ENCODE measurements around the gene C7orf33.
"Not testable (repeated sequence)": the region's sequence is repeated elsewhere in the genome, so short reads cannot be mapped to it uniquely, and the experiment has no call there.

C7orf33 gene

DNA sequence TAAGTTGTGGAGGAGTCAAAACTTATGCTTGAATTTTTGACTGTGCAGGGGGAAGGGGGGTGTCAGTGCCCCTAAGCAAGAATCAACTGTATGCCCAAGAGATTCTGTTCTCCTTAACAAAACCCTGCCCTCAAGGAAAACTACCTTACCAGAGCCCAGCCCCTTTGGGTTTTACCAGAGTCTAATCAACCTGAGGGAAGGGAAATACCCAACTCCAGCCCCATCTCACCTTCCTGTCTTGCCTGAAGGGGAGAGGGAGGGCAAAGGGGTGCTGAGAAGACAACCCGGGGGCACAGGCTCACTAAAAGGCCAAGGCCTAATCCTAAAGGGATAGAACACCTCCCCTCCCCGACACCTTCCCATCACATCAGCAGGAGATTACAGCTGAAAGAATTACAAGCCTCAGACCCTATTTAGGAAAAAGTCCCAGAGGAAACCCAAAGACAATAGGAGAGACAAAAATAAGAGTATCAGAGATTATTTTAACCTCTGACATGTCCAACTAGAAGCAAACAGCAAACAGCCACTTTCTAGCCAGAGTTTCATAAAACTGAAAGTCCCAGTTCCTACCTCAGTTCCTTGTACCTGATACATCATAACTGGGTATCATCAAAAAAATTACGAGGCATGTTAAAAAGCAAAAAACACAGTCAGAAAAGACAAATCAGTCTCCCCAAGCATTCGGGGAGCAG is 26.8 kb upstream of the C7orf33 start:
- no peaks in the 10 kb centered on the region for H3K36me3 ChIP-seq
- no peaks in the 10 kb centered on the region for H3K27me3 ChIP-seq
- H3K4me1 ChIP-seq (ENCODE audit: control insufficient read depth in 1 of 2, insufficient read depth in 1 of 2, low read depth in 1 of 2, low read length in 1 of 2), result no peaks in the 10 kb centered on the region
- H3K4me3 ChIP-seq (ENCODE audit: low read depth in 1 of 2, low read length in 1 of 2), result no peak overlapping the region
- no peak overlapping the region for H3K27ac ChIP-seq
- TF ChIP-seq, protein P1, sequence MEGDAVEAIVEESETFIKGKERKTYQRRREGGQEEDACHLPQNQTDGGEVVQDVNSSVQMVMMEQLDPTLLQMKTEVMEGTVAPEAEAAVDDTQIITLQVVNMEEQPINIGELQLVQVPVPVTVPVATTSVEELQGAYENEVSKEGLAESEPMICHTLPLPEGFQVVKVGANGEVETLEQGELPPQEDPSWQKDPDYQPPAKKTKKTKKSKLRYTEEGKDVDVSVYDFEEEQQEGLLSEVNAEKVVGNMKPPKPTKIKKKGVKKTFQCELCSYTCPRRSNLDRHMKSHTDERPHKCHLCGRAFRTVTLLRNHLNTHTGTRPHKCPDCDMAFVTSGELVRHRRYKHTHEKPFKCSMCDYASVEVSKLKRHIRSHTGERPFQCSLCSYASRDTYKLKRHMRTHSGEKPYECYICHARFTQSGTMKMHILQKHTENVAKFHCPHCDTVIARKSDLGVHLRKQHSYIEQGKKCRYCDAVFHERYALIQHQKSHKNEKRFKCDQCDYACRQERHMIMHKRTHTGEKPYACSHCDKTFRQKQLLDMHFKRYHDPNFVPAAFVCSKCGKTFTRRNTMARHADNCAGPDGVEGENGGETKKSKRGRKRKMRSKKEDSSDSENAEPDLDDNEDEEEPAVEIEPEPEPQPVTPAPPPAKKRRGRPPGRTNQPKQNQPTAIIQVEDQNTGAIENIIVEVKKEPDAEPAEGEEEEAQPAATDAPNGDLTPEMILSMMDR (IDR thresholded peaks at IDR 0.05), result no peak
- no peaks in the 10 kb centered on the region for H3K9me3 ChIP-seq

DNA sequence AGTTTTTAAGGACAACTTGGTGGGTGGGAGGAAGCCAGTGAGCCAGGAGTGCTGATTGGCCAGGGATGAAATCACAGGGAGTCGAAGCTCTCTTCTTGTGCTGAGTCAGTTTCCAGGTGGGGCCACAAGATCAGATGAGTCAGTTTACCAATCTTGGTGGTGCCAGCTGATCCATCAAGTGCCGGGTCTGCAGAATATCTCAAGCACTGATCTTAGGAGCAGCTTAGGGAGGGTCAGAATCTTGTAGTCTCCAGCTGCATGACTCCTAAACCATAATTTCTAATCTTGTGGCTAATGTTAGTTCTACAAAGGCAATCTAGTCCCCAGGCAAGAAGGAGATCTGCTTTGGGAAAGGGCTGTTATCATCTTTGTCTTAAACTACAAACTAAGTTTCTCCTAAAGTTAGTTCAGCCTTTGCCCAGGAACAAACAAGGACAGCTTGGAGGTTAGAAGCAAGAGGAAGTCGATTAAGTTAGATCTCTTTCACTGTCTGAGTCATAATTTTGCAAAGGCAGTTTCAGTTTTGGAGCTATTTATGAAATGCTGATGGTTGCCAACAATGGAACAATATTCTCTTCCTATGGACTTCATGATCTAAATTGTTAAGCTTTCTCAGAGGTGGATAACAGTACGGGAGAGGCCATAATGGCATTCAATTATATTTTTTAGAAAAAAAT is 26.2 kb upstream of the C7orf33 start:
- H3K27ac ChIP-seq; H3K36me3 ChIP-seq; H3K4me3 ChIP-seq (ENCODE audit: low read depth in 1 of 2, low read length in 1 of 2); H3K4me1 ChIP-seq (ENCODE audit: control insufficient read depth in 1 of 2, insufficient read depth in 1 of 2, low read depth in 1 of 2, low read length in 1 of 2); H3K9me3 ChIP-seq; H3K27me3 ChIP-seq: not testable (repeated sequence)

DNA sequence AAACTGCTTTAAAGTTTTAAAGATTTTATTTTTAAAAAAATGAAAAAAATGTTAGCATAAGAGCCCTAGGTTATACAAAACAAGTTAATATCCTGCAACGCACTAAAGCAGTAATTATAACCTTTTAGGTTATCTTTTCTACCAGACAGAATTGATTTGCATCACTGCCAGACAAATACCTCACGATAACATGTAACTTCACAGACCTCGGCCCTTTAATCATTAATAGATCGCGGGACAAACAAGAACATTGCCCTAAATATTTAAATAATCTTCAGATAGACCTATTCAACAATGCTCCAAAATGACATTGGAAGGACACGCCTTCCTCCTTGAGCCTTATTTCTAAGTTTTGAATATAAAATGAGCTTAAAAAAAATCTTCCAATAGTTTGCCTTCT is 23.8 kb upstream of the C7orf33 start:
- Histone ChIP-seq H3K36me3 (no peaks in the 10 kb centered on the region), H3K9me3 (no peaks in the 10 kb centered on the region), H3K27me3 (no peaks in the 10 kb centered on the region), H3K4me1 (ENCODE audit: control insufficient read depth in 1 of 2, insufficient read depth in 1 of 2, low read depth in 1 of 2, low read length in 1 of 2) (no peaks in the 10 kb centered on the region), H3K4me3 (ENCODE audit: low read depth in 1 of 2, low read length in 1 of 2) (no peak overlapping the region), H3K27ac (no peak overlapping the region)
- TF ChIP-seq, protein P1 (IDR thresholded peaks at IDR 0.05), result no peak

DNA sequence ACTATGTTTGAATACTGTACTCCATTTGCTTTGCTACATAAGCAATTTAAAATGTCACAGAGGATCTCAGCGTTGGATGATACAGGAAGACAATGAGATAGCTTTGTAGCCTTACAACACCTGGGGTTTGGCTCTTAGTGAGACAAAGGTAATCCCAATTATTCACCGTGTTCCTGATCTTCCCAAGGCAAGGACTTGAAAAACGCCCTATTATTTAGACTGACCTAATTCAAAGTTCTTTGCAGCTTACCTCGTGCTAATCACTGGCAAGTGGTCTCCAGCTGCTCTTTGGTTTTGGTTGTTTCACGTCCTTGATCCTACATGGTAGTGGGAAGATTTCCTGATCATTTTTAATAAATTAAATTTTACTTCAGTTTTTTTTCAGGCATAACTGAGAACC is 23.0 kb upstream of the C7orf33 start:
- no peaks in the 10 kb centered on the region for H3K9me3 ChIP-seq
- no peaks in the 10 kb centered on the region for H3K36me3 ChIP-seq
- no peak overlapping the region for H3K27ac ChIP-seq
- H3K4me1 ChIP-seq (ENCODE audit: control insufficient read depth in 1 of 2, insufficient read depth in 1 of 2, low read depth in 1 of 2, low read length in 1 of 2), result no peaks in the 10 kb centered on the region
- H3K27me3 ChIP-seq, result no peaks in the 10 kb centered on the region
- H3K4me3 ChIP-seq (ENCODE audit: low read depth in 1 of 2, low read length in 1 of 2), result no peak overlapping the region
- TF ChIP-seq, protein P1 (IDR thresholded peaks at IDR 0.05), result no peak

DNA sequence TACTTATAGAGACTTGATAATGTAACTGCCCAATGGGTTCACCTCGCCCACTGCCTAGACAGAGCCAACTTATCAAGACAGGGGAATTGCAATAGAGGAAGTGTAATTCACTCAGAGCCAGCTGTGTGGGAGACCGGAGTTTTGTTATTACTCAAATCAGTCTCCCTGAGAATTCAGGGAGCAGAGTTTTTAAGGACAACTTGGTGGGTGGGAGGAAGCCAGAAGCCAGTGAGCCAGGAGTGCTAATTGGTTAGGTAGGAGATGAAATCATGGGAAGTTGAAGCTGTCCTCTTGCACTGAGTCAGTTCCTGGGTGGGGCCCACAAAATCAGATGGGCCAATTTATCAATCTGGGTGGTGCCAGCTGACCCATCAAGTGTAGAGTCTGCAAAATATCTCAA is 20.1 kb upstream of the C7orf33 start:
- Histone ChIP-seq H3K9me3 (no peaks in the 10 kb centered on the region), H3K4me3 (ENCODE audit: low read depth in 1 of 2, low read length in 1 of 2) (no peak overlapping the region), H3K36me3 (no peaks in the 10 kb centered on the region), H3K27ac (no peak overlapping the region), H3K27me3 (no peaks in the 10 kb centered on the region), H3K4me1 (ENCODE audit: control insufficient read depth in 1 of 2, insufficient read depth in 1 of 2, low read depth in 1 of 2, low read length in 1 of 2) (no peaks in the 10 kb centered on the region)
- TF ChIP-seq, protein P1 (IDR thresholded peaks at IDR 0.05), result no peak

DNA sequence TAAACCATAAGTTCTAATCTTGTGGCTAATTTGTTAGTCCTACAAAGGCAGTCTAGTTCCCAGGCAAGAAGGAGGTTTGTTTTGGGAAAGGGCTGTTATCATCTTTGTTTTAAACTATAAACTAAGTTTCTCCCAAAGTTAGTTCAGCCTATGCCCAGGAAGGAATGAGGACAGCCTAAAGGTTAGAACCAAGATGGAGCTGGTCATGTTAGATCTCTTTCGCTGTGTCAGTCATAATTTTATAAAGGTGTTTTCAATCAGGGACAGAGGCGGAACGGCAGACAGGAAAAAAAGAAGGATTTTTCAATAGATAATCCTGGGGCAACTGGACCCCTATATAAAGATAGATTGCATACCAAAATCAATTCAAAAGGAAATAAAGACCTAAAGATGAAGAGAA is 19.6 kb upstream of the C7orf33 start:
- not testable (repeated sequence) for H3K9me3 ChIP-seq; H3K36me3 ChIP-seq; H3K27me3 ChIP-seq; H3K27ac ChIP-seq; H3K4me3 ChIP-seq (ENCODE audit: low read depth in 1 of 2, low read length in 1 of 2); H3K4me1 ChIP-seq (ENCODE audit: control insufficient read depth in 1 of 2, insufficient read depth in 1 of 2, low read depth in 1 of 2, low read length in 1 of 2)
